Thyroid gland (tissue), 4 donors: ENCODE results near the gene EDNRB.

Source experiments
- CTCF ChIP-seq, 6 experiments: fragments of 200-600 bp in 3 of 6; fragments of 450-650 bp in 3 of 6; sonication (generic) in 3 of 6; IDR thresholded peaks; one replicate each; pipeline ENCODE4 v1.5.1; 2016 to 2019; ENCODE audit warnings: antibody characterized with exemption in 6 of 6, mild to moderate bottlenecking in 2 of 6, inconsistent platforms in 1 of 6, moderate library complexity in 1 of 6
- POLR2A ChIP-seq, 2 donors: fragments of 450-650 bp; IDR thresholded peaks; one replicate each; pipeline ENCODE4 v1.6.1; 2017; ENCODE audit warnings: antibody characterized with exemption in 2 of 2, mild to moderate bottlenecking in 2 of 2, moderate library complexity in 1 of 2

- TF ChIP-seq CTCF (IDR thresholded peaks at IDR 0.05) (no peak), POLR2A (IDR thresholded peaks at IDR 0.05) (no peak)
Observed at GRCh38 chr13:77860507-77860981, 58.1 kb downstream of the EDNRB start.
